Bone marrow (tissue), 2 donors: ENCODE data around the gene AVPR1A.

Experiments
- DNase-seq, 2 donors: peaks; one replicate each; lab custom pipeline; 2025; lab: John Stamatoyannopoulos, UW

AVPR1A gene

GRCh38 chr12:63093711-63094110 is 57.3 kb downstream of the AVPR1A start:
- DNase-seq: no peak

DNA sequence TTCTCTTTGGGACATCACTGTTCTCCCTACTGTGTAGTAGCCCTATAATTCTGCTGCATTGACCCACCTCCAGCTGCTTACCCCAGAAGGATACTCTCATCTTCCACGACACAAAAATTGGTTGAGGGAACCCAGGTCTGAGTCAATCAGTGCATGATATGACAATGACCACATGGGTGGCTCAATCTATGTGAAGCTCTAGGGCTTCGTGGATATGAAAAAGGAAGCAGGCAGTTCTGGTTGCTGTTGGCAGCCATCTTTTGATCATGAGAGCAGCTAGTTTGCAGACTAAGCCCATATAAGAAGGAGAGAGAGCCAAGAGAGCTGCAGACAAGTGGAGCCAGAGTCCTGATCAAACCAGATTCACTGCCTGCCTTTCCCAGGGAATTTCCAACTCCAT is 57.9 kb downstream of the AVPR1A start:
- DNase-seq: no peak
